ENCODE data around the gene SYPL1. TPM values are rescaled to one million over a fixed set of nuclear protein-coding genes. Genes with fewer than 3 reads are reported as not detected.
A peak's percentile ranks its signal among the peaks of the same experiment; 100 is the strongest.

The SYPL1 gene
- total and polyA plus RNA-seq, 5 donors from 2014 or later: 37.8 to 80.7 (median 62.3) TPM

DNA sequence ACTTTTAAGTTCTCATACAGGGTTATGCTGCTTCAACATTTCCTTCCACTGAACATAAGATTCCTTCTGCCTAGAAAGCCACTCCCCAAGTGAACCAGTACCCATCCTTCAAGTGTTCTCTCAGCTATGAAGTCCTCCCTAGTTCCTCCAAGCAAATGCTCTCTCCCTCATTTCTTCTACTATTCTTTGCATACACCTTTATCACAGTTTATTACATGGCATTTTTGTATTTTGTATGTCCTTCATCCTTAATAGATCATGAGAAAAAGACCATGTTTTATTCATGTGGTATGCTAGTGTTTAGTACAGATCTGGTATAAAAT is 1.9 kb downstream of the SYPL1 start:
- Mint-ChIP-seq H3K9me3 (no peaks in the 10 kb centered on the region), H3K4me3 (peak overlapping the region; percentile 72 to 95 (median 93)), H3K27me3 (no peaks in the 10 kb centered on the region), H3K36me3 (peaks cover 4% of the 10 kb centered on the region), H3K27ac (peak overlapping the region; percentile 6 to 44 (median 42)), H3K4me1 (peaks cover 26 to 70% (median 46%) of the 10 kb centered on the region in 4 donors)
- Histone ChIP-seq H3K27me3 (ENCODE audit: control insufficient read depth, insufficient read depth, low read length) (no peaks in the 10 kb centered on the region), H3K9me3 (ENCODE audit: control insufficient read depth in 2 of 2, low read length in 2 of 2) (no peaks in the 10 kb centered on the region), H3K27ac (ENCODE audit: insufficient read depth, low read length, poor library complexity, severe bottlenecking) (peak overlapping the region; percentile 89), H3K4me1 (ENCODE audit: control insufficient read depth, insufficient read depth, low read length, poor library complexity, severe bottlenecking) (peaks cover 47% of the 10 kb centered on the region), H3K4me3 (ENCODE audit: low read depth, low read length) (peak overlapping the region; percentile 87), H3K36me3 (ENCODE audit: control insufficient read depth, insufficient read depth, low read length) (no peaks in the 10 kb centered on the region)
- no peak for DNase-seq
- ATAC-seq (ENCODE audit: low read depth in 2 of 2): no peak

DNA sequence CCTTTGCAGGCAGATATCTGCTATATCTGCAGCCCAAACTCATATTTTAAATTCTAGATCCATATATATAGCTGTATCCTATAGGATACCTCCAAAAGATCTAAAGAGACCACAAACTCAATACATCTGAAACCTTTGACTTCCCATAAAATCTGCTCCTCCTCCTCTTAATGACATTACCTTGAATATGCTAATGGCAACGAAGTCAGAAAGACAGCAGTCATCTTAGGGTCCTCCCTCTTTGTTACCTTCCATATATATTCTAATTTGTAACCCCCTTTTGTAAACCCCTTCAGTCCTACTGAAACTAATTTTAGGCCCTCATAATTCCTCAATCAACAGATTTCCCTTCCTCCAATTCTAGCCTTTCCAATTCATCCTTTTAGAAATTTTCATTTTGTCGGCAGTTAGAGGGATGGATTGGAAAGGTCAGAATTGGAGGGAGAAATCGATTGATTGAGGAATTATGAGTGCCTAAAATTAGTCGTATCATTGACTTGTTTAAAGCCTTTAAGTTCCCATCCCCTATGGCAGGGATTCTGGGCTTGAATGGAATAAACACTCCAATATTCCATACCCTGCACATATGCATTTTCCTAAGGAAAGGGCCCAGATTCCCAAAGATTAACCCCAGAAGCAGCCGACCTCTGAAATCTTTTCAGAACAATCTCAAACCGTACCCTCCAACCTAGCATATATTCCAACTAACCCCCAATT is 2.4 kb downstream of the SYPL1 start:
- H3K27ac Mint-ChIP-seq: peak overlapping the region; percentile 6 to 44 (median 42)
- H3K27me3 Mint-ChIP-seq: no peaks in the 10 kb centered on the region
- Histone ChIP-seq H3K27ac (ENCODE audit: insufficient read depth, low read length, poor library complexity, severe bottlenecking) (peak overlapping the region; percentile 89), H3K4me3 (ENCODE audit: low read depth, low read length) (peak overlapping the region; percentile 87), H3K36me3 (ENCODE audit: control insufficient read depth, insufficient read depth, low read length) (no peaks in the 10 kb centered on the region), H3K27me3 (ENCODE audit: control insufficient read depth, insufficient read depth, low read length) (no peaks in the 10 kb centered on the region), H3K9me3 (ENCODE audit: control insufficient read depth in 2 of 2, low read length in 2 of 2) (no peaks in the 10 kb centered on the region), H3K4me1 (ENCODE audit: control insufficient read depth, insufficient read depth, low read length, poor library complexity, severe bottlenecking) (peaks cover 52% of the 10 kb centered on the region)
- peaks cover 4% of the 10 kb centered on the region for H3K36me3 Mint-ChIP-seq
- no peak for ATAC-seq (ENCODE audit: low read depth in 2 of 2)
- no peaks in the 10 kb centered on the region for H3K9me3 Mint-ChIP-seq
- DNase-seq: no peak
- H3K4me3 Mint-ChIP-seq: peak overlapping the region; percentile 72 to 95 (median 93)
- peaks cover 26 to 70% (median 45%) of the 10 kb centered on the region in 4 donors for H3K4me1 Mint-ChIP-seq

DNA sequence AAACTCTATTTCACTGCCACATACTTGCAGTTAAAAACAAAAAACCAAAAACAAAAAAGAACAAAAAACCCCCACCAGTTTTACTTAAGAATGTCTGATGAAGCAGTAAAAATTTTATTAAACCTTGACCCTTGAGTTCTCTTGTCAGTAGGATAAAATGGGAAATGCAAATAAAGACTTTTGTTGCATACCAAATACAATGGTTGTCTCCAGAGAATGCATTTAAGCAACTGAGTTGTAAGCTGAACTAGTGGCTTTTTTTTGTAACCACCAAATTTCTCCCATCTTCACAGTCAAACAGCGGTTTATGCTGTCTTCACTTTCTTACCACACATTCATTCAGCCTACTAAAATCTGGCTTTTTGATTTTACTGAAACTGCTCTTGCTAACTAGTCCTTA is 3.1 kb downstream of the SYPL1 start:
- no peaks in the 10 kb centered on the region for H3K27me3 ChIP-seq (ENCODE audit: control insufficient read depth, insufficient read depth, low read length)
- Mint-ChIP-seq H3K4me1 (peaks cover 27 to 68% (median 45%) of the 10 kb centered on the region in 4 donors), H3K27me3 (no peaks in the 10 kb centered on the region), H3K27ac (no peak overlapping the region), H3K9me3 (no peaks in the 10 kb centered on the region), H3K36me3 (peaks cover 4% of the 10 kb centered on the region), H3K4me3 (peak overlapping the region in 3 of 4 donors; percentile 1 to 65 (median 56))
- no peaks in the 10 kb centered on the region for H3K36me3 ChIP-seq (ENCODE audit: control insufficient read depth, insufficient read depth, low read length)
- H3K27ac ChIP-seq (ENCODE audit: insufficient read depth, low read length, poor library complexity, severe bottlenecking): no peak overlapping the region
- H3K4me3 ChIP-seq (ENCODE audit: low read depth, low read length): peak overlapping the region; percentile 87
- H3K9me3 ChIP-seq (ENCODE audit: control insufficient read depth in 2 of 2, low read length in 2 of 2): no peaks in the 10 kb centered on the region
- peaks cover 58% of the 10 kb centered on the region for H3K4me1 ChIP-seq (ENCODE audit: control insufficient read depth, insufficient read depth, low read length, poor library complexity, severe bottlenecking)
- DNase-seq (peak in 2 of 3 donors; percentile 22 to 30), ATAC-seq (ENCODE audit: low read depth in 2 of 2) (no peak)

DNA sequence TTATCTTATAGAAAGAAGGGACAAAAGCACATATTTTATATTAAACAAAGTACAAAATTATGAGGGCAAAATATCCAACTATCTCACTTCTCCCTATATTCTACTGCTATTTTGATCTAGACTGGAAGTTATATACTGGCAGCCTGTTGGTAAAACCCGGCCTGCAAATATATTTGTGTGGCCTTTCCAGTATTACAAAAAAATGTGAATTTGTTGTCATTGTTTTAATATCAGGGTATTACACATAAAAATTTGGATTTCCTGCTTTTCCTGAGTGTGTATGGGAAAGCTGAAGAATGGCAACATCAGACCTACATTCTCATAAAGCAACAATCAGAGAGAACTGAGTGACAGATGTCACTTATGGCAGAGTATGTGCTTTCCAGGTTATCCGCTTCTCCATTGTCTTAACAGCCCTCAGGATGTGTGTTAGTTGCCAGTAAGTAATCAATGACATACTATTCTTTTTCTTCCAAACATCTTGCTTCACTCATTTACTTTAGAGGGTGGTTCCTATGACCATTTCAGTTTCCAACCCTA is 7.3 kb downstream of the SYPL1 start:
- Mint-ChIP-seq H3K27me3 (no peaks in the 10 kb centered on the region), H3K4me1 (peaks cover 48 to 79% (median 56%) of the 10 kb centered on the region in 4 donors), H3K4me3 (no peak overlapping the region), H3K27ac (peak overlapping the region in 2 of 3 donors; percentile 15 to 27), H3K9me3 (no peaks in the 10 kb centered on the region), H3K36me3 (peaks cover 13% of the 10 kb centered on the region)
- Histone ChIP-seq H3K9me3 (ENCODE audit: control insufficient read depth in 2 of 2, low read length in 2 of 2) (no peaks in the 10 kb centered on the region), H3K27ac (ENCODE audit: insufficient read depth, low read length, poor library complexity, severe bottlenecking) (no peak overlapping the region), H3K27me3 (ENCODE audit: control insufficient read depth, insufficient read depth, low read length) (no peaks in the 10 kb centered on the region), H3K4me3 (ENCODE audit: low read depth, low read length) (no peak overlapping the region), H3K4me1 (ENCODE audit: control insufficient read depth, insufficient read depth, low read length, poor library complexity, severe bottlenecking) (peaks cover 33% of the 10 kb centered on the region), H3K36me3 (ENCODE audit: control insufficient read depth, insufficient read depth, low read length) (peaks cover 4% of the 10 kb centered on the region)
- no peak for DNase-seq
- ATAC-seq (ENCODE audit: low read depth in 2 of 2): no peak

DNA sequence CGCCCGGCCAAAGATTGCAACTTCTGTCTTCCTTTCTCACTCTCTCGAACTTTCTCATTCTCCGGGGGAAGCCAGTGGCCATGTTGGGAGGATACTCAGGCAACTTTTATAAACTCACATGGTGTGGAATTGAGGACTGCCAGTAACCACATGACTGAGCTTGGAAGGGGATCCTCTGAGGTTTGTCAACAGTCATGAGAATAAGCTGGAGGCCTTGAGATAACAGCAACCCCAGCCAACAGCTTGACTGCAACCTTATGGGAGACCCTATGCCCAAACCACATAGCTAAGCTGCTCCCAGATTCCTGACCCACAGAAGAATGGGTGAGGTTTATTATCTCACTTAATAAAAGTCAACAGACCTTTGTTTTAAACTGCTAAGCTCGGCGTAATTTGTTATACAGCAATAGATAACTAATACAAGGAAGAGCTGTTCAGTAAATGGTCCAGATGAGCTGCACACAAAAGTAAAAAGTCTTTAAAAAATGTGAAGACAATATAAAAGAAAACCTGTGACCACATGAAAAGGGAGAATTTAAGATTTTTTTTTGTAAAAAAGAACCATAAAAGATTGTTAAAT is 9.6 kb downstream of the SYPL1 start:
- Histone ChIP-seq H3K4me3 (ENCODE audit: low read depth, low read length) (no peak overlapping the region), H3K27me3 (ENCODE audit: control insufficient read depth, insufficient read depth, low read length) (no peaks in the 10 kb centered on the region), H3K9me3 (ENCODE audit: control insufficient read depth in 2 of 2, low read length in 2 of 2) (no peaks in the 10 kb centered on the region), H3K27ac (ENCODE audit: insufficient read depth, low read length, poor library complexity, severe bottlenecking) (no peak overlapping the region), H3K36me3 (ENCODE audit: control insufficient read depth, insufficient read depth, low read length) (peaks cover 10% of the 10 kb centered on the region), H3K4me1 (ENCODE audit: control insufficient read depth, insufficient read depth, low read length, poor library complexity, severe bottlenecking) (peaks cover 21% of the 10 kb centered on the region)
- Mint-ChIP-seq H3K27ac (peak overlapping the region in 2 of 3 donors; percentile 36 to 81), H3K9me3 (no peaks in the 10 kb centered on the region), H3K27me3 (no peaks in the 10 kb centered on the region), H3K4me1 (peaks cover 48 to 76% (median 54%) of the 10 kb centered on the region in 4 donors), H3K36me3 (peaks cover 16% of the 10 kb centered on the region), H3K4me3 (no peak overlapping the region)
- DNase-seq: no peak
- no peak for ATAC-seq (ENCODE audit: low read depth in 2 of 2)

DNA sequence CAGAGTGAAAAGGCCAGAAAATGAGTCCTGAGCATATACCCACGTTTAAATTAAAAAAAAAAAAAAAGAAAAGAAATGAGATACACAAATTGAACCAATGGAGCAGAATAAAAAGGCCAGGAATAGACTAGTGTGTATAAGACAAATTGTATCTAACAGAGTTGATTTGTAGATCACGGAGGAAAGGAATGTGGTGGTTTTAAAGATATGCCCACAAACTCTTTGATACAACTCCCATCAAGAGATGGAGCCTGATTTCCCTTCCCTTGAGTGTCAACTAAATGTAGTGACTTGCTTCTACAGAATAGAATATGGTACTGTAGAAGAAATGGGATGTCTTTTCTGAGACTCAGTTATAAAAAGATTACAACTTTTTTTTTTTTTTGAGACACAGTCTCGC is 10.4 kb downstream of the SYPL1 start:
- H3K27me3 Mint-ChIP-seq: no peaks in the 10 kb centered on the region
- Histone ChIP-seq H3K27ac (ENCODE audit: insufficient read depth, low read length, poor library complexity, severe bottlenecking) (no peak overlapping the region), H3K4me1 (ENCODE audit: control insufficient read depth, insufficient read depth, low read length, poor library complexity, severe bottlenecking) (peaks cover 21% of the 10 kb centered on the region), H3K9me3 (ENCODE audit: control insufficient read depth in 2 of 2, low read length in 2 of 2) (no peaks in the 10 kb centered on the region), H3K4me3 (ENCODE audit: low read depth, low read length) (no peak overlapping the region), H3K27me3 (ENCODE audit: control insufficient read depth, insufficient read depth, low read length) (no peaks in the 10 kb centered on the region), H3K36me3 (ENCODE audit: control insufficient read depth, insufficient read depth, low read length) (peaks cover 18% of the 10 kb centered on the region)
- peaks cover 16% of the 10 kb centered on the region for H3K36me3 Mint-ChIP-seq
- no peak for DNase-seq
- no peak for ATAC-seq (ENCODE audit: low read depth in 2 of 2)
- no peaks in the 10 kb centered on the region for H3K9me3 Mint-ChIP-seq
- H3K4me1 Mint-ChIP-seq: peaks cover 48 to 74% (median 54%) of the 10 kb centered on the region in 4 donors
- H3K4me3 Mint-ChIP-seq: no peak overlapping the region
- no peak overlapping the region for H3K27ac Mint-ChIP-seq

DNA sequence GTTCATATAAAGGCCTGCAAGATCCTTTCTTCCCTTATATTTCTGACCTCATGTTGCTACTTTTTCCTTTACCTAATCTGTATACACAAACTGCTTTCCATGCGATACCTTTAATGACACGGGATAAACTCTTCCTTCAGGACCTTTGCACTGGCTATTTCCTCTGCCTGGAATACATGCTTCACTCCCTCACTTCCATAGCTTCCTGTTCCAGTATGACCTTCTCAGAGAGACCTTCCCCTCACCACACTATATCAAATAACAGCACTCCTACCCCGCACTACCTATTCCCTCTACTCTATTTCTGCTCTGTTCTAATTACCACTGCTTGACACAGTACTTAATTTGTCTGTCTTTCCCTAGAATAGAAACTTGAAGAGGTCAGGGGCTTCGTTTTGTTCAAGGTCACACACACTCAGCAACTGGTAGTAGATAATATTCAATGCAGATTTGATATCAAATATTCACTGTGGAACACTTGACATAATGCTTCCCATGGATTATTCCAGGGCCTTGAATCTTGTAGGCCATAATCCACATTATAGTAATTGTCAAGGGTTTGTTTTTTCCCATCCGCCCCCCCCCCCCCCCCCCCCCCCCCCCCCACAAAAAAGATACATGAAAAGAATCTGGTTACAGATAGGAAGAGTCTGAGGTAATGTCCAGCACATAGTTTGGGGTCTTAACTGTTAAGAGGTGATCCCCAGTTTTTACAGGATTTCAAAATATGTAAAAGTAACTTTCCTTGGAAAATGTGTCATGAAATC is 11.1 kb downstream of the SYPL1 start:
- no peak overlapping the region for H3K27ac ChIP-seq (ENCODE audit: insufficient read depth, low read length, poor library complexity, severe bottlenecking)
- Mint-ChIP-seq H3K4me3 (no peak overlapping the region), H3K4me1 (peaks cover 48 to 68% (median 51%) of the 10 kb centered on the region in 4 donors), H3K27me3 (no peaks in the 10 kb centered on the region), H3K36me3 (peaks cover 16% of the 10 kb centered on the region), H3K9me3 (no peaks in the 10 kb centered on the region), H3K27ac (peak overlapping the region in 1 of 3 donors; percentile 65)
- H3K36me3 ChIP-seq (ENCODE audit: control insufficient read depth, insufficient read depth, low read length): peaks cover 24% of the 10 kb centered on the region
- no peaks in the 10 kb centered on the region for H3K9me3 ChIP-seq (ENCODE audit: control insufficient read depth in 2 of 2, low read length in 2 of 2)
- ATAC-seq (ENCODE audit: low read depth in 2 of 2) (no peak), DNase-seq (no peak)
- H3K4me1 ChIP-seq (ENCODE audit: control insufficient read depth, insufficient read depth, low read length, poor library complexity, severe bottlenecking): peaks cover 20% of the 10 kb centered on the region
- no peak overlapping the region for H3K4me3 ChIP-seq (ENCODE audit: low read depth, low read length)
- H3K27me3 ChIP-seq (ENCODE audit: control insufficient read depth, insufficient read depth, low read length): no peaks in the 10 kb centered on the region
